ENCODE data around the gene SLC13A3. TPM values are rescaled to one million over a fixed set of nuclear protein-coding genes. Genes with fewer than 3 reads are reported as not detected.

SLC13A3 gene
- total RNA-seq, 4 donors from 2014 or later: 0.34 to 1.5 (median 1.0) TPM

DNA sequence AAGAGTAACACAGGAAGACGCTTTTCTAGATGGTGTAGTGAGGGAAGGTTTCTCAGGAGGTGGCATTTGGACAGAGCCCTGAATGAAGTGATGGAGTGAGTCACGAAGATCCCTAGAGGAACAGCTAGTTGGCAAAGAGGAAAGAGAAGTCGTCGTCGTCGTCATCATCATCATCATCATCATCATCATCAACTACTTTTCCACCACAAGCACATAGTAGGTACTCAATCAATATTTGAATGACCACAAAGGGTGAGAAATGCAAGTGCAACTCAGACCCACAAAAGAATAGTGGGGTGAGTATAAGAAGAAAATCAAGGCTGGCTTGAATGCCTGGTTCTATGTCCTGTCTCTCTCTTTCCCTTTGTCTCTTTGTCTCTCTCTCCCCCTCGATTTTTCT, 72.5 kb downstream of the SLC13A3 start:
- no peaks in the 10 kb centered on the region for H3K4me1 ChIP-seq
- no peaks in the 10 kb centered on the region for H3K9me3 ChIP-seq
- no peak for DNase-seq
- H3K36me3 ChIP-seq: no peaks in the 10 kb centered on the region
- no peak overlapping the region for H3K4me3 ChIP-seq
- WGBS, 2 donors: 75 to 83% methylated on average over 7 of the region's 7 CpGs
- TF ChIP-seq, protein P1, sequence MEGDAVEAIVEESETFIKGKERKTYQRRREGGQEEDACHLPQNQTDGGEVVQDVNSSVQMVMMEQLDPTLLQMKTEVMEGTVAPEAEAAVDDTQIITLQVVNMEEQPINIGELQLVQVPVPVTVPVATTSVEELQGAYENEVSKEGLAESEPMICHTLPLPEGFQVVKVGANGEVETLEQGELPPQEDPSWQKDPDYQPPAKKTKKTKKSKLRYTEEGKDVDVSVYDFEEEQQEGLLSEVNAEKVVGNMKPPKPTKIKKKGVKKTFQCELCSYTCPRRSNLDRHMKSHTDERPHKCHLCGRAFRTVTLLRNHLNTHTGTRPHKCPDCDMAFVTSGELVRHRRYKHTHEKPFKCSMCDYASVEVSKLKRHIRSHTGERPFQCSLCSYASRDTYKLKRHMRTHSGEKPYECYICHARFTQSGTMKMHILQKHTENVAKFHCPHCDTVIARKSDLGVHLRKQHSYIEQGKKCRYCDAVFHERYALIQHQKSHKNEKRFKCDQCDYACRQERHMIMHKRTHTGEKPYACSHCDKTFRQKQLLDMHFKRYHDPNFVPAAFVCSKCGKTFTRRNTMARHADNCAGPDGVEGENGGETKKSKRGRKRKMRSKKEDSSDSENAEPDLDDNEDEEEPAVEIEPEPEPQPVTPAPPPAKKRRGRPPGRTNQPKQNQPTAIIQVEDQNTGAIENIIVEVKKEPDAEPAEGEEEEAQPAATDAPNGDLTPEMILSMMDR (IDR thresholded peaks at IDR 0.05): no peak
- TF ChIP-seq POLR2A (IDR thresholded peaks at IDR 0.05): no peak
- intact Hi-C loops (cut with DNase I): no loop called here
- H3K27ac ChIP-seq: no peak overlapping the region
- H3K27me3 ChIP-seq: no peaks in the 10 kb centered on the region

DNA sequence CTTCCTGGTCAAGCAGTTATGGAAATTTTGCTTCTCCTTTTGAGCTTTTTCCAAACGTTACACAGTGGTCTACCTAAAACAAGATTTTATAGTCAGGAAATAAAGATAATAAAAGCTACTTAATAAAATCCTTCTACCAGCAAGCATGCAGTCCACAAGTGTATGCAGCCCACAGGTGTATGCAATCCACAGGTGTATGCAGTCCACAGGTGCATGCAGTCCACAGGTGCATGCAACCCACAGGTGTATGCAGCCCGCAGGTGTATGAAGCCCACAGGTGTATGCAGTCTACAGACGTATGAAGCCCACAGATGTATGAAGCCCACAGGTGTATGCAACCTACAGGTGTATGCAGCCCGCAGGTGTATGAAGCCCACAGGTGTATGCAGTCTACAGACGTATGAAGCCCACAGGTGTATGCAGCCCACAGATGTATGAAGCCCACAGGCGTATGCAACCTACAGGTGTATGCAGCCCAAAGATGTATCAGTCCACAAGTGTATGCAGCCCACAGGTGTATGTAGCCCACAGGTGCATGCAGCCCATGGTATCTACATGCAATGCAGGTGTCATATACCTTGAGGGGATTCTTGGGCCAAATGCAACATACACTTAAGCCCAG, 74.4 kb downstream of the SLC13A3 start:
- Histone ChIP-seq H3K27me3 (no peaks in the 10 kb centered on the region), H3K4me1 (no peaks in the 10 kb centered on the region), H3K36me3 (no peaks in the 10 kb centered on the region), H3K27ac (no peak overlapping the region), H3K4me3 (no peak overlapping the region), H3K9me3 (no peaks in the 10 kb centered on the region)
- intact Hi-C loops (cut with DNase I): no loop called here
- no peak for DNase-seq
- TF ChIP-seq, protein P1 (IDR thresholded peaks at IDR 0.05): no peak
- TF ChIP-seq POLR2A (IDR thresholded peaks at IDR 0.05): no peak
- WGBS, 2 donors: 71 to 77% methylated on average over 3 to 6 of the region's 6 CpGs

DNA sequence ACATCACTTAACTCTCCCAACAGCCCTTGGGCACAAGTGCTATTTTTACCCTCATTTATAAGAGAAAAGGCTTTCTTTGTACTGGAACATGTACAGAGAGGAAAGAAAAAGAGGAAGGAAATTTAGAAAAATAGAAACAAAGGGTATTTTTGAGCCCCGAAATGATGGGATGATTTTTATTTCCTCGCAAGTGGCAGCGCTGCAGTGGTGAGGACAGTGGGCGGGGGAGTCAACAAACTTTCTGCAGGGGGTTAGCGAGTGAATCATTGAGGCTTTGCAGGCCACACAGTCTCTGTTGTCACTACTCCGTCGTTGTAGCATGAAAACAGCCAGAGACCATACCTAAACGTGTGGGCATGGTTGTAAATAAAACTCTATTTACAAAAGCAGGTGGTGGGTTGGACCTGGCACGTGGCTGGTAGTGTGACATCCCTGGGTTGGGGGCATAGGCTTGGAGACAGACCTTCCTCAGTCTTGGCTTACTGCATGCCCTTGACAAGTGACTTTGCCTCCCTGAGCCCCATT, 75.3 kb downstream of the SLC13A3 start:
- no peaks in the 10 kb centered on the region for H3K4me1 ChIP-seq
- intact Hi-C loops (cut with DNase I): no loop called here
- no peak for DNase-seq
- TF ChIP-seq, protein P1 (IDR thresholded peaks at IDR 0.05): no peak
- no peak for TF ChIP-seq POLR2A (IDR thresholded peaks at IDR 0.05)
- 40 to 61% methylated on average over 8 to 9 of the region's 9 CpGs for WGBS, 2 donors
- no peaks in the 10 kb centered on the region for H3K27me3 ChIP-seq
- no peaks in the 10 kb centered on the region for H3K9me3 ChIP-seq
- no peak overlapping the region for H3K4me3 ChIP-seq
- no peaks in the 10 kb centered on the region for H3K36me3 ChIP-seq
- no peak overlapping the region for H3K27ac ChIP-seq

DNA sequence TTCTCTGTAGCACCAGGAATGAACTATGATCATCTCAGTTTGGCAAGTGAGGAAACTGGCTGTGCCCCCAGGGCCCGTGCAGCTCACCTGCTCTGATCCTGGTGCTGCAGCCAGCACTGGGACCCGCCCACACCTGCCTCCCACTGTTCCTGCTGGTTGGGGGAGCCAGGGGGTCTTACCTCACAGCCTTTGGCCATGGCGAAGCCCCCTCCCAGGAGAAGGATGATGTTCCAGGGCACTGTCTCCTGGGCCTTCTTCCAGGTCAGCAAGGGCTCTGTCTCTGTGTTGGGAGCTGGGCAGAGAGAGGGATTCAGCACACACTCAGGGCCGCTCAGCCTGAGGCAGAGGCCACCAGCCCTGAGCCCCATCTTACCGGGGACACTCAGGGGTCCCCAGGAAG, 75.9 kb downstream of the SLC13A3 start:
- no peaks in the 10 kb centered on the region for H3K27me3 ChIP-seq
- no peaks in the 10 kb centered on the region for H3K9me3 ChIP-seq
- no peak overlapping the region for H3K27ac ChIP-seq
- no peak overlapping the region for H3K4me3 ChIP-seq
- 50% methylated on average over 2 of the region's 5 CpGs; no CpG with 5 or more reads in 1 of the 2 donors for WGBS, 2 donors
- H3K4me1 ChIP-seq: no peaks in the 10 kb centered on the region
- intact Hi-C loops (cut with DNase I): no loop called here
- TF ChIP-seq POLR2A (IDR thresholded peaks at IDR 0.05): no peak
- TF ChIP-seq, protein P1 (IDR thresholded peaks at IDR 0.05): no peak
- no peaks in the 10 kb centered on the region for H3K36me3 ChIP-seq
- no peak for DNase-seq

DNA sequence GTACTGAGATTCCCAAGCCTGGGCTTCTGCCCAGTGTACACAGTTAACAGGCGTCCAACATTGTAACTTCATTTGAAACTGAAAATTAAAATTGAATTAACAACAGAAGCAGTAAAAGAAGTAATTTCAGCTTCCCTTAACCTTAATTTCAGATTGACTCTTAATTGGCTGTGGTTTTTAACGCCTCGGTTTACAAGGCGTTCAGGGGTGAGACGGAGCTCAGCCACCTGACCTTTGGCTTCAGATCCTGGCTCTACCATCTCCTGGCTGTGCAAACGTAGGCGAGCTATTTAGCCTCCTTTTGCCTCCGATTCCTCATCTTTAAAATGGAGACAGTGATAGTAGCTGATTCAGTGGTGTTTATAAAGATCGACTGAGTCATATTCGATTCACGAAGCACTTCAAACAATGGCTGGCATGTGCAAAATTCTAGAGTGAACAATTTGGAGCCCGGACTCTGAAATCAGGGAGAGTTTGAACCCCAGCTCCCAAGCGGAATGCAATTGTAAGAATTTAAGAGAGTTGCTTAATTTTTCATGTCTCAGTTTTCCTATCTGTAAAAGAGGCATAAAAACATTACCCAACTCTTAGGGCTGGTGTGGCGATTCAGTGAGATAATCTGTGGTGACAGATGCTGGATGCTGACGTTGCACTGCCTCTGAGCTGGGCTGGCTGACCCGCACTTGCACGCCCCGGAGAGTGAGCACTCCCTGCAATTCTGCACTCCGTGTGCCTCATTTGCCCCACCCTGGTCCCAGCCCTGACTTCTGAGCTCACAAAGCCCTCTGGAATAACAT, 77.3 kb downstream of the SLC13A3 start:
- Histone ChIP-seq H3K27ac (no peak overlapping the region), H3K27me3 (no peaks in the 10 kb centered on the region), H3K4me3 (no peak overlapping the region), H3K36me3 (no peaks in the 10 kb centered on the region), H3K9me3 (no peaks in the 10 kb centered on the region), H3K4me1 (peaks cover 0 to under 1% (median 0%) of the 10 kb centered on the region in 3 donors)
- DNase-seq: no peak
- no peak for TF ChIP-seq POLR2A (IDR thresholded peaks at IDR 0.05)
- TF ChIP-seq, protein P1 (IDR thresholded peaks at IDR 0.05): no peak
- intact Hi-C loops (cut with DNase I): no loop called here
- 63 to 73% methylated on average over 17 to 18 of the region's 19 CpGs for WGBS, 2 donors
